Activated CD8-positive, alpha-beta memory T cell treated with anti-CD3 and anti-CD28 coated beads, Interleukin-2, amount 50 U/mL, for 1 hour (primary cell): ENCODE measurements around the gene KANSL1L.
A peak's percentile ranks its signal among the peaks of the same experiment; 100 is the strongest.
"Not testable (repeated sequence)": the region's sequence is repeated elsewhere in the genome, so short reads cannot be mapped to it uniquely, and the experiment has no call there.

Experiments
- DNase-seq: peaks from one replicate; pipeline ENCODE4 v3.0.0-alpha.2; 2020; ENCODE audit errors: extremely low read depth

KANSL1L gene

GRCh38 chr2:210177115-210177514 lies 5.9 kb upstream of the KANSL1L start:
- not testable (repeated sequence) for DNase-seq

- DNase-seq: no peak
Measured at GRCh38 chr2:210174086-210174485, 2.9 kb upstream of the KANSL1L start.

GRCh38 chr2:210172219-210172575 lies 988 bp upstream of the KANSL1L start:
- no peak for DNase-seq

- DNase-seq: peak; percentile 93
Measured at GRCh38 chr2:210170446-210171303, 534 bp downstream of the KANSL1L start.

- DNase-seq: no peak
Measured at GRCh38 chr2:210170196-210170445, 1.1 kb downstream of the KANSL1L start.

- DNase-seq: no peak
Measured at GRCh38 chr2:210169516-210170195, 1.6 kb downstream of the KANSL1L start.

- no peak for DNase-seq
Measured at GRCh38 chr2:210167227-210167626, 4.0 kb downstream of the KANSL1L start.

- no peak for DNase-seq
Measured at GRCh38 chr2:210162466-210163124, 8.6 kb downstream of the KANSL1L start.

GRCh38 chr2:210159059-210159458 lies 12.2 kb downstream of the KANSL1L start:
- no peak for DNase-seq

- DNase-seq: no peak
Measured at GRCh38 chr2:210158236-210158635, 13.0 kb downstream of the KANSL1L start.

- DNase-seq: no peak
Measured at GRCh38 chr2:210157526-210157925, 13.7 kb downstream of the KANSL1L start.

GRCh38 chr2:210147614-210148013 lies 23.6 kb downstream of the KANSL1L start:
- no peak for DNase-seq

GRCh38 chr2:210132239-210132638 lies 39.0 kb downstream of the KANSL1L start:
- no peak for DNase-seq

- no peak for DNase-seq
Measured at GRCh38 chr2:210128961-210129360, 42.2 kb downstream of the KANSL1L start.

GRCh38 chr2:210113614-210114235 lies 57.5 kb downstream of the KANSL1L start:
- DNase-seq: no peak

GRCh38 chr2:210112871-210113270 lies 58.3 kb downstream of the KANSL1L start:
- no peak for DNase-seq

- no peak for DNase-seq
Measured at GRCh38 chr2:210099940-210100339, 71.3 kb downstream of the KANSL1L start.

GRCh38 chr2:210094787-210095186 lies 76.4 kb downstream of the KANSL1L start:
- DNase-seq: no peak

- DNase-seq: no peak
Measured at GRCh38 chr2:210092791-210093190, 78.4 kb downstream of the KANSL1L start.

GRCh38 chr2:210086930-210087329 lies 84.3 kb downstream of the KANSL1L start:
- no peak for DNase-seq

GRCh38 chr2:210086292-210086691 lies 84.9 kb downstream of the KANSL1L start:
- DNase-seq: no peak

- no peak for DNase-seq
Measured at GRCh38 chr2:210072922-210073509, 98.2 kb downstream of the KANSL1L start.
